HFFc6 (cell line): ENCODE data around the gene SLC38A3. TPM values are rescaled to one million over a fixed set of nuclear protein-coding genes. Genes with fewer than 3 reads are reported as not detected.

Experiments used
- DNase-seq: peaks from one replicate; pipeline ENCODE4 v3.0.0-alpha.2; 2018
- H3K27ac Mint-ChIP-seq: 2 replicates; pipeline ENCODE4 v1.8.0; 2020; ENCODE audit warnings: mild to moderate bottlenecking, mixed read lengths
- H3K27me3 Mint-ChIP-seq: 2 replicates; pipeline ENCODE4 v1.8.0; 2021; ENCODE audit warnings: mild to moderate bottlenecking, moderate library complexity, mixed read lengths; ENCODE audit not compliant: insufficient read depth
- H3K36me3 Mint-ChIP-seq: 2 replicates; pipeline ENCODE4 v1.8.0; 2021; ENCODE audit warnings: low read depth, mixed read lengths
- H3K4me1 Mint-ChIP-seq: 2 replicates; pipeline ENCODE4 v1.8.0; 2020; ENCODE audit warnings: low read depth, mixed read lengths
- H3K4me3 Mint-ChIP-seq: 2 replicates; pipeline ENCODE4 v1.8.0; 2020; ENCODE audit warnings: mild to moderate bottlenecking, moderate library complexity, mixed read lengths
- H3K9me3 Mint-ChIP-seq: 2 replicates; pipeline ENCODE4 v1.8.0; 2020; ENCODE audit warnings: mild to moderate bottlenecking, mixed read lengths
- microRNA-seq: library from miRNA; unstranded; fragments of <30 nt; microRNA quantifications from one replicate; pipeline ENCODE4, GENCODE V29; 2019
- total RNA-seq, 6 experiments: library from RNA; stranded (reverse); fragmentation: NEBNext Ultra II Directional; extraction: Animal tissue kit (Norgen Biotek cat#: 25700); gene quantifications; 2 replicates in 1 of 6; 3 replicates in 5 of 6; pipeline ENCODE4 v1.2.3, GENCODE V29; 2021
- TF ChIP-seq, protein P1 (sequence below): fragments of 200-600 bp; sonication (generic); IDR thresholded peaks from 2 replicates; pipeline ENCODE4 v1.5.0; 2021; ENCODE audit warnings: antibody characterized with exemption, mild to moderate bottlenecking

SLC38A3 gene
- total RNA-seq, 6 experiments from 2014 or later, result 0.16 to 0.24 TPM; not detected in 4

GRCh38 chr3:50268703-50269451, 63.8 kb downstream of the SLC38A3 start, which contains the start of gene SEMA3B:
Gene SEMA3B, plus strand, starts transcription at chr3:50269147. Its CDS starts 94 bp downstream, at chr3:50269241.
- H3K9me3 Mint-ChIP-seq, result no peaks in the 10 kb centered on the region
- peak within 1 kb of the TSS; percentile 84 for H3K27ac Mint-ChIP-seq
- peak; percentile 64 for DNase-seq
- peaks cover 73% of the 10 kb centered on the region for H3K4me1 Mint-ChIP-seq
- TF ChIP-seq, protein P1, sequence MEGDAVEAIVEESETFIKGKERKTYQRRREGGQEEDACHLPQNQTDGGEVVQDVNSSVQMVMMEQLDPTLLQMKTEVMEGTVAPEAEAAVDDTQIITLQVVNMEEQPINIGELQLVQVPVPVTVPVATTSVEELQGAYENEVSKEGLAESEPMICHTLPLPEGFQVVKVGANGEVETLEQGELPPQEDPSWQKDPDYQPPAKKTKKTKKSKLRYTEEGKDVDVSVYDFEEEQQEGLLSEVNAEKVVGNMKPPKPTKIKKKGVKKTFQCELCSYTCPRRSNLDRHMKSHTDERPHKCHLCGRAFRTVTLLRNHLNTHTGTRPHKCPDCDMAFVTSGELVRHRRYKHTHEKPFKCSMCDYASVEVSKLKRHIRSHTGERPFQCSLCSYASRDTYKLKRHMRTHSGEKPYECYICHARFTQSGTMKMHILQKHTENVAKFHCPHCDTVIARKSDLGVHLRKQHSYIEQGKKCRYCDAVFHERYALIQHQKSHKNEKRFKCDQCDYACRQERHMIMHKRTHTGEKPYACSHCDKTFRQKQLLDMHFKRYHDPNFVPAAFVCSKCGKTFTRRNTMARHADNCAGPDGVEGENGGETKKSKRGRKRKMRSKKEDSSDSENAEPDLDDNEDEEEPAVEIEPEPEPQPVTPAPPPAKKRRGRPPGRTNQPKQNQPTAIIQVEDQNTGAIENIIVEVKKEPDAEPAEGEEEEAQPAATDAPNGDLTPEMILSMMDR, result no peak
- H3K36me3 Mint-ChIP-seq, result no peaks in the 10 kb centered on the region
- peaks cover 10% of the 10 kb centered on the region for H3K27me3 Mint-ChIP-seq
- H3K4me3 Mint-ChIP-seq, result peak within 1 kb of the TSS; percentile 85

GRCh38 chr3:50269460-50269859, 64.4 kb downstream of the SLC38A3 start:
- Mint-ChIP-seq H3K4me1 (peaks cover 73% of the 10 kb centered on the region), H3K9me3 (no peaks in the 10 kb centered on the region), H3K27ac (peak overlapping the region; percentile 84), H3K27me3 (peaks cover 10% of the 10 kb centered on the region), H3K36me3 (no peaks in the 10 kb centered on the region), H3K4me3 (peak overlapping the region; percentile 85)
- no peak for DNase-seq
- TF ChIP-seq, protein P1, result no peak

GRCh38 chr3:50269977-50270413, 64.9 kb downstream of the SLC38A3 start:
- Mint-ChIP-seq H3K27me3 (peaks cover 10% of the 10 kb centered on the region), H3K9me3 (no peaks in the 10 kb centered on the region), H3K36me3 (no peaks in the 10 kb centered on the region), H3K4me1 (peaks cover 69% of the 10 kb centered on the region), H3K4me3 (peak overlapping the region; percentile 85), H3K27ac (peak overlapping the region; percentile 84)
- TF ChIP-seq, protein P1, result no peak
- peak; percentile 63 for DNase-seq

GRCh38 chr3:50270422-50271224, 65.6 kb downstream of the SLC38A3 start:
- H3K4me1 Mint-ChIP-seq, result peaks cover 64% of the 10 kb centered on the region

More at GRCh38 chr3:50270422-50271224, 65.6 kb downstream of the SLC38A3 start:
- H3K9me3 Mint-ChIP-seq, result no peaks in the 10 kb centered on the region
- H3K36me3 Mint-ChIP-seq, result no peaks in the 10 kb centered on the region
- peak overlapping the region; percentile 84 for H3K27ac Mint-ChIP-seq
- H3K27me3 Mint-ChIP-seq, result peaks cover 9% of the 10 kb centered on the region
- DNase-seq, result peak; percentile 29
- TF ChIP-seq, protein P1, result no peak
- peak overlapping the region; percentile 85 for H3K4me3 Mint-ChIP-seq

Small RNA genes lying within 50 kb of the gene (microRNA-seq; reads per million reads assigned to microRNA genes)
- gene MIR566 (not detected), gene MIR5787 (2.3 reads per million)

Other genes starting within 250 kb of the SLC38A3 start
- gene RBM5, start 116.4 kb upstream of the SLC38A3 start, total RNA-seq, result 10 to 100 TPM; 69.3 to 83.8 (median 78.5) TPM
- 10 to 100 TPM; 20.5 to 35.6 (median 22.8) TPM for gene SEMA3F, start 49.9 kb upstream of the SLC38A3 start, total RNA-seq
- gene GNAT1, start 13.7 kb upstream of the SLC38A3 start, total RNA-seq, result not detected
- gene GNAI2, start 30.9 kb downstream of the SLC38A3 start, total RNA-seq, result 100 to 1,000 TPM; 532 to 617 (median 582) TPM
- 10 to 100 TPM; 14.5 to 26.6 (median 24.7) TPM for gene SEMA3B, start 63.9 kb downstream of the SLC38A3 start, total RNA-seq
- gene LSMEM2, start 73.8 kb downstream of the SLC38A3 start, total RNA-seq, result under 1 TPM in 2 of 6 experiments, not detected in 4; 0.11 to 0.13 TPM
- 100 to 1,000 TPM in 1 of 6 experiments, 10 to 100 TPM in 5; 71.2 to 102 (median 74.6) TPM for gene IFRD2, start 87.2 kb downstream of the SLC38A3 start, total RNA-seq
- 1 to 10 TPM; 4.7 to 8.3 (median 5.8) TPM for gene HYAL3, start 94.1 kb downstream of the SLC38A3 start, total RNA-seq
- 10 to 100 TPM in 5 of 6 experiments, 1 to 10 TPM in 1; 8.5 to 13.4 (median 10.7) TPM for gene NAA80, start 94.1 kb downstream of the SLC38A3 start, total RNA-seq
- under 1 TPM in 5 of 6 experiments, not detected in 1; 0.19 to 0.38 (median 0.23) TPM for gene HYAL1, start 98.3 kb downstream of the SLC38A3 start, total RNA-seq
- gene HYAL2, start 117.5 kb downstream of the SLC38A3 start, total RNA-seq, result 10 to 100 TPM; 39.4 to 54.9 (median 47.6) TPM
- gene TUSC2, start 123.0 kb downstream of the SLC38A3 start, total RNA-seq, result 10 to 100 TPM; 23.9 to 34.2 (median 26.8) TPM
- gene RASSF1, start 135.6 kb downstream of the SLC38A3 start, total RNA-seq, result 10 to 100 TPM; 30.9 to 37.0 (median 34.1) TPM
- gene ZMYND10, start 140.5 kb downstream of the SLC38A3 start, total RNA-seq, result 1 to 10 TPM in 2 of 6 experiments, under 1 TPM in 3, not detected in 1; 0.78 to 1.3 (median 0.83) TPM
- 10 to 100 TPM; 12.3 to 18.7 (median 17.4) TPM for gene NPRL2, start 145.5 kb downstream of the SLC38A3 start, total RNA-seq
- 10 to 100 TPM; 20.5 to 25.2 (median 24.0) TPM for gene CYB561D2, start 145.6 kb downstream of the SLC38A3 start, total RNA-seq
- 10 to 100 TPM; 51.7 to 65.7 (median 54.4) TPM for gene TMEM115, start 154.2 kb downstream of the SLC38A3 start, total RNA-seq